A549 (cell line): ENCODE results near the gene ARID1B. TPM values are rescaled to one million over a fixed set of nuclear protein-coding genes. Genes with fewer than 3 reads are reported as not detected.

ENCODE experiments used
- ATAC-seq, 2 experiments: fragments of 200-7000 bp in 1 of 2; fragments of >200 bp in 1 of 2; cut with Nextera tagmentation in 1 of 2; cut with Tn5 transposase in 1 of 2; 3 replicates each; pipeline versions ENCODE4 v1.8.0 to v1.9.1; 2018 to 2020; ENCODE audit warnings: mild to moderate bottlenecking in 1 of 2, moderate library complexity in 1 of 2
- CTCF ChIA-PET: fragments of 300-600 bp; sonication (Branson Sonifier 250); formaldehyde crosslinking; extraction: SDS; loops from one replicate; lab custom pipeline; 2021; ENCODE audit warnings: antibody characterized with exemption, inconsistent platforms; lab: Yijun Ruan, JAX
- POLR2A ChIA-PET: fragments of 350-600 bp; formaldehyde crosslinking; extraction: SDS; loops from one replicate; lab custom pipeline; 2021; ENCODE audit warnings: antibody characterized with exemption, inconsistent platforms; lab: Yijun Ruan, JAX
- DNase-seq, 2 experiments: peaks; one replicate each; pipeline versions ENCODE4 v3.0.0 to v3.0.0-alpha.2; 2011 to 2016; ENCODE audit warnings: low read depth in 1 of 2, low spot score in 1 of 2
- FAIRE-seq: peaks from 2 replicates; lab custom pipeline; 2011; peaks lifted over from hg19 to GRCh38; lab: Jason Lieb, UNC
- H3K27ac ChIP-seq, 2 experiments: fragments of >200 bp; sonication (Bioruptor Twin); formaldehyde crosslinking; 3 replicates each; pipeline ENCODE4 v1.5.1; 2016 to 2017
- H3K4me1 ChIP-seq: fragments of >200 bp; sonication (Bioruptor Twin); formaldehyde crosslinking; 3 replicates; pipeline ENCODE4 v1.6.1; 2016
- H3K4me2 ChIP-seq: fragments of >200 bp; sonication (Bioruptor Twin); formaldehyde crosslinking; 3 replicates; pipeline ENCODE4 v1.6.1; 2016
- H3K4me3 ChIP-seq: fragments of >200 bp; sonication (Bioruptor Twin); formaldehyde crosslinking; 3 replicates; pipeline ENCODE4 v1.5.1; 2016
- H3K9me3 ChIP-seq: fragments of >200 bp; sonication (Bioruptor Twin); formaldehyde crosslinking; 3 replicates; pipeline ENCODE4 v1.6.1; 2016
- ATOH8 ChIP-seq: fragments of 250-450 bp; sonication (Bioruptor Pico); IDR thresholded peaks from 2 replicates; pipeline ENCODE4 v1.5.0; 2020; ENCODE audit warnings: low read depth, mild to moderate bottlenecking, moderate library complexity
- CHD4 ChIP-seq: fragments of 200-600 bp; sonication (generic); IDR thresholded peaks from 2 replicates; pipeline ENCODE4 v1.6.1; 2016; ENCODE audit warnings: antibody characterized with exemption, mild to moderate bottlenecking, borderline replicate concordance
- CTCF ChIP-seq: fragments of >200 bp; sonication (Bioruptor Twin); formaldehyde crosslinking; IDR thresholded peaks from 3 replicates; pipeline ENCODE4 v1.5.1; 2016
- EHF ChIP-seq: fragments of 250-450 bp; sonication (Bioruptor Pico); IDR thresholded peaks from 2 replicates; pipeline ENCODE4 v1.5.0; 2020; ENCODE audit warnings: mild to moderate bottlenecking
- ELK1 ChIP-seq: fragments of 150-350 bp; IDR thresholded peaks from 2 replicates; pipeline ENCODE4 v1.6.1; 2014; ENCODE audit warnings: low read depth, mild to moderate bottlenecking, low read length
- EP300 ChIP-seq, 2 experiments: fragments of >200 bp; sonication (Bioruptor Twin); formaldehyde crosslinking; IDR thresholded peaks; 2 replicates in 1 of 2; 3 replicates in 1 of 2; pipeline ENCODE4 v1.6.1; 2016 to 2017
- FOSB ChIP-seq: fragments of 250-450 bp; sonication (Bioruptor Pico); IDR thresholded peaks from 2 replicates; pipeline ENCODE4 v1.5.0; 2020; ENCODE audit warnings: mild to moderate bottlenecking, moderate library complexity
- HDAC2 ChIP-seq: fragments of 200-600 bp; sonication (generic); IDR thresholded peaks from 2 replicates; pipeline ENCODE4 v1.6.1; 2016
- JUN ChIP-seq, 2 experiments: fragments of >200 bp; sonication (Bioruptor Twin); formaldehyde crosslinking; IDR thresholded peaks; 2 replicates in 1 of 2; 3 replicates in 1 of 2; pipeline ENCODE4 v1.6.1; 2016 to 2017
- MYC ChIP-seq: IDR thresholded peaks from 2 replicates; pipeline ENCODE4 v1.6.1; 2012; ENCODE audit warnings: mild to moderate bottlenecking, inconsistent platforms, low read length, improper control_type of control experiment, borderline replicate concordance
- PBX3 ChIP-seq: IDR thresholded peaks from 2 replicates; pipeline ENCODE4 v1.6.1; 2012
- PHF8 ChIP-seq: fragments of 200-600 bp; sonication (generic); IDR thresholded peaks from 2 replicates; pipeline ENCODE4 v1.6.1; 2016; ENCODE audit warnings: low read depth, mild to moderate bottlenecking, antibody characterized with exemption, moderate library complexity, borderline replicate concordance
- POLR2A ChIP-seq: IDR thresholded peaks from 2 replicates; pipeline ENCODE4 v1.6.1; 2012; ENCODE audit warnings: mild to moderate bottlenecking, low read length
- POLR2AphosphoS2 ChIP-seq: conservative IDR thresholded peaks from 2 replicates; pipeline ENCODE4 v1.6.1; 2012; ENCODE audit warnings: low read length, improper control_type of control experiment, inconsistent platforms
- RAD21 ChIP-seq, 2 experiments: fragments of >200 bp in 1 of 2; sonication (Bioruptor Twin) in 1 of 2; formaldehyde crosslinking in 1 of 2; IDR thresholded peaks in 1 of 2; conservative IDR thresholded peaks in 1 of 2; 2 replicates in 1 of 2; 3 replicates in 1 of 2; pipeline ENCODE4 v1.6.1; 2012 to 2018; ENCODE audit warnings: inconsistent platforms in 1 of 2
- RNF2 ChIP-seq: fragments of 200-600 bp; sonication (generic); IDR thresholded peaks from 2 replicates; pipeline ENCODE4 v1.6.1; 2016; ENCODE audit warnings: low read depth, mild to moderate bottlenecking, antibody characterized with exemption, moderate library complexity, borderline replicate concordance
- TFCP2L1 ChIP-seq: fragments of 250-450 bp; sonication (Bioruptor Pico); IDR thresholded peaks from 2 replicates; pipeline ENCODE4 v1.5.0; 2021; ENCODE audit warnings: mild to moderate bottlenecking
- ZC3H11A ChIP-seq: fragments of 450-650 bp; IDR thresholded peaks from 2 replicates; pipeline ENCODE4 v1.6.1; 2014; ENCODE audit warnings: antibody characterized with exemption, mild to moderate bottlenecking
- ZNF302 ChIP-seq: fragments of 250-450 bp; sonication (Bioruptor Pico); IDR thresholded peaks from 2 replicates; pipeline ENCODE4 v1.9.0; 2021; ENCODE audit warnings: inconsistent platforms, mild to moderate bottlenecking, moderate library complexity
- WGBS: methylation state at CpG from one replicate; pipeline ENCODE4 v1.1.6; 2017; ENCODE audit errors: missing lambda C conversion rate; 5-methylcytosine and 5-hydroxymethylcytosine counted together
- polyA plus RNA-seq, 4 experiments: library from polyadenylated mRNA; depleted of rRNA in 3 of 4; stranded (reverse); fragments of >200 nt; fragmentation: RNase III in 1 of 4; extraction: RNeasy Plus Mini Kit Qiagen cat#74134 plus additional on column Dnase treatment in 1 of 4; gene quantifications; 2 replicates in 3 of 4; 3 replicates in 1 of 4; pipeline ENCODE4 v1.2.3, GENCODE V29; 2011 to 2017
- TF ChIP-seq, protein P1 (sequence below): fragments of 250-450 bp; sonication (Bioruptor Pico); IDR thresholded peaks from 2 replicates; pipeline ENCODE4 v1.5.0; 2021; ENCODE audit warnings: mild to moderate bottlenecking, moderate library complexity, borderline replicate concordance

Gene ARID1B
- polyA plus RNA-seq, 2 of the 4 experiments (the other 2 are of a cell fraction) = 13.5 to 16.3 TPM

- Histone ChIP-seq H3K4me3 (no peak overlapping the region), H3K9me3 (no peaks in the 10 kb centered on the region), H3K27ac (no peak overlapping the region), H3K4me1 (peaks cover 1% of the 10 kb centered on the region; the same call in 1 of the 3 replicates), H3K4me2 (no peak overlapping the region)
- no peak for FAIRE-seq
- TF ChIP-seq POLR2AphosphoS2 (no peak), ELK1 (no peak), POLR2A (no peak), ZNF302 (CRISPR knock-in tag) (no peak), FOSB (no peak), TFCP2L1 (CRISPR knock-in tag) (no peak), JUN (IDR thresholded peaks at IDR 0.05) (no peak), RAD21 (conservative IDR thresholded peaks at IDR 0.05 in 1 of 2, IDR thresholded peaks at IDR 0.05 in 1 of 2) (no peak), PBX3 (no peak), PHF8 (no peak), RNF2 (no peak), MYC (no peak), EP300 (IDR thresholded peaks at IDR 0.05) (no peak), EHF (no peak), HDAC2 (no peak), CTCF (no peak), CHD4 (no peak), ATOH8 (CRISPR knock-in tag) (no peak), ZC3H11A (no peak)
- TF ChIP-seq, protein P1, sequence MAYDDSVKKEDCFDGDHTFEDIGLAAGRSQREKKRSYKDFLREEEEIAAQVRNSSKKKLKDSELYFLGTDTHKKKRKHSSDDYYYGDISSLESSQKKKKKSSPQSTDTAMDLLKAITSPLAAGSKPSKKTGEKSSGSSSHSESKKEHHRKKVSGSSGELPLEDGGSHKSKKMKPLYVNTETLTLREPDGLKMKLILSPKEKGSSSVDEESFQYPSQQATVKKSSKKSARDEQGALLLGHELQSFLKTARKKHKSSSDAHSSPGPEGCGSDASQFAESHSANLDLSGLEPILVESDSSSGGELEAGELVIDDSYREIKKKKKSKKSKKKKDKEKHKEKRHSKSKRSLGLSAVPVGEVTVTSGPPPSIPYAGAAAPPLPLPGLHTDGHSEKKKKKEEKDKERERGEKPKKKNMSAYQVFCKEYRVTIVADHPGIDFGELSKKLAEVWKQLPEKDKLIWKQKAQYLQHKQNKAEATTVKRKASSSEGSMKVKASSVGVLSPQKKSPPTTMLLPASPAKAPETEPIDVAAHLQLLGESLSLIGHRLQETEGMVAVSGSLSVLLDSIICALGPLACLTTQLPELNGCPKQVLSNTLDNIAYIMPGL = no peak
- DNase-seq = no peak
- ChIA-PET CTCF (no interaction called here), POLR2A (no interaction called here)
- ATAC-seq = no peak
- WGBS = 75% methylated on average over 8 of the region's 8 CpGs
These were observed 452.5 kb downstream of the ARID1B start for GRCh38 chr6:157229713-157230112.

GRCh38 chr6:157230910-157231309 lies 453.7 kb downstream of the ARID1B start:
- H3K4me3 ChIP-seq = no peak overlapping the region
- DNase-seq (no peak), FAIRE-seq (no peak), ATAC-seq (no peak)
- H3K4me1 ChIP-seq = peaks cover 7% of the 10 kb centered on the region; the same call in 1 of the 3 replicates
- H3K9me3 ChIP-seq = no peaks in the 10 kb centered on the region
- WGBS = 0% methylated on average over 1 of the region's 9 CpGs
- CTCF ChIA-PET = interaction anchor here (0.6 to 2.0 kb wide), 2 partner anchors 44 to 980 kb away, joined by 3 to 9 read pairs; no protein-coding TSS in a partner anchor
- no peak overlapping the region for H3K4me2 ChIP-seq
- no peak for TF ChIP-seq ATOH8 (CRISPR knock-in tag)
- H3K27ac ChIP-seq = no peak overlapping the region
- POLR2A ChIA-PET = no interaction called here
